NCI-H2196 (cell line): ENCODE measurements around the gene PTPRG.
"Not testable (repeated sequence)": the region's sequence is repeated elsewhere in the genome, so short reads cannot be mapped to it uniquely, and the experiment has no call there.

Experiments used
- DNase-seq: peaks from one replicate; lab custom pipeline; 2025; ENCODE audit not compliant: unreplicated experiment; lab: John Stamatoyannopoulos, UW

PTPRG gene

GRCh38 chr3:61816304-61816703 is 254.9 kb downstream of the PTPRG start:
- not testable (repeated sequence) for DNase-seq

- DNase-seq = no peak
These were observed 258.5 kb downstream of the PTPRG start for GRCh38 chr3:61819861-61820260.

- no peak for DNase-seq
These were observed 259.1 kb downstream of the PTPRG start for GRCh38 chr3:61820306-61820992.

- no peak for DNase-seq
These were observed 260.5 kb downstream of the PTPRG start for GRCh38 chr3:61821823-61822251.

GRCh38 chr3:61822588-61822987 is 261.2 kb downstream of the PTPRG start:
- no peak for DNase-seq

- no peak for DNase-seq
These were observed 263.3 kb downstream of the PTPRG start for GRCh38 chr3:61824553-61825135.

GRCh38 chr3:61826161-61826560 is 264.8 kb downstream of the PTPRG start:
- no peak for DNase-seq

GRCh38 chr3:61828184-61828874 is 267.0 kb downstream of the PTPRG start:
- no peak for DNase-seq

GRCh38 chr3:61828880-61829721 is 267.7 kb downstream of the PTPRG start:
- no peak for DNase-seq

GRCh38 chr3:61829722-61830350 is 268.5 kb downstream of the PTPRG start:
- no peak for DNase-seq

GRCh38 chr3:61831973-61832372 is 270.6 kb downstream of the PTPRG start:
- no peak for DNase-seq

- DNase-seq = no peak
These were observed 271.2 kb downstream of the PTPRG start for GRCh38 chr3:61832375-61833229.

GRCh38 chr3:61839256-61839655 is 277.9 kb downstream of the PTPRG start:
- no peak for DNase-seq

GRCh38 chr3:61841111-61841845 is 279.9 kb downstream of the PTPRG start:
- no peak for DNase-seq

- no peak for DNase-seq
These were observed 280.6 kb downstream of the PTPRG start for GRCh38 chr3:61841988-61842387.

- DNase-seq = no peak
These were observed 283.0 kb downstream of the PTPRG start for GRCh38 chr3:61844346-61844745.

GRCh38 chr3:61846488-61846887 is 285.1 kb downstream of the PTPRG start:
- no peak for DNase-seq

- no peak for DNase-seq
These were observed 286.6 kb downstream of the PTPRG start for GRCh38 chr3:61847784-61848462.

GRCh38 chr3:61848885-61849284 is 287.5 kb downstream of the PTPRG start:
- no peak for DNase-seq
